ENCODE measurements around the gene SLC16A5.

The SLC16A5 gene

GRCh38 chr17:75108193-75108592 lies 20.4 kb downstream of the SLC16A5 start:
- WGBS (ENCODE audit: extremely low coverage, insufficient coverage, low lambda C conversion rate): no CpG with 5 or more reads among the region's 2 CpGs

GRCh38 chr17:75109046-75109406 lies 21.3 kb downstream of the SLC16A5 start:
- Histone ChIP-seq H2BK120ac (ENCODE audit: low read depth, low read length) (no peak overlapping the region), H3K4ac (ENCODE audit: low read depth, low read length) (no peak overlapping the region), H2BK15ac (replicated peaks; ENCODE audit: low read depth) (no peak overlapping the region), H3K27me3 (ENCODE audit: insufficient read depth, low read length, poor library complexity) (no peaks in the 10 kb centered on the region), H3K79me2 (ENCODE audit: control insufficient read depth, insufficient read depth, low read length) (no peaks in the 10 kb centered on the region), H3K9ac (ENCODE audit: low read length) (peak overlapping the region; percentile 82), H3K23ac (ENCODE audit: low read length) (no peak overlapping the region), H3K36me3 (ENCODE audit: control insufficient read depth, insufficient read depth, low read length) (peaks cover 4% of the 10 kb centered on the region), H3K4me3 (ENCODE audit: low read length) (peak overlapping the region; percentile 46), H3K56ac (ENCODE audit: low read length) (peak overlapping the region; percentile 89), H3K27ac (ENCODE audit: low read depth, low read length) (peak overlapping the region; percentile 60), H4K5ac (ENCODE audit: low read length) (no peak overlapping the region), H3K4me1 (ENCODE audit: control insufficient read depth, low read depth, low read length) (peaks cover 4% of the 10 kb centered on the region), H3K18ac (ENCODE audit: low read length) (peak overlapping the region; percentile 4), H4K8ac (ENCODE audit: low read depth, low read length) (no peak overlapping the region), H2BK5ac (ENCODE audit: low read length) (no peak overlapping the region), H2AK5ac (ENCODE audit: low read length) (no peak overlapping the region), H3K79me1 (ENCODE audit: low read length) (peaks cover 3% of the 10 kb centered on the region), H3K4me2 (ENCODE audit: low read length) (peak overlapping the region; percentile 97)
- no CpG with 5 or more reads among the region's 22 CpGs for whole genome bisulfite sequencing (ENCODE audit: extremely low coverage, insufficient coverage, low lambda C conversion rate)
- DNase-seq: no peak

More at GRCh38 chr17:75108193-75108592, 20.4 kb downstream of the SLC16A5 start:
- H2BK5ac ChIP-seq (ENCODE audit: low read length): no peak overlapping the region
- H3K27me3 ChIP-seq (ENCODE audit: insufficient read depth, low read length, poor library complexity): no peaks in the 10 kb centered on the region
- H3K18ac ChIP-seq (ENCODE audit: low read length): no peak overlapping the region
- H3K27ac ChIP-seq (ENCODE audit: low read depth, low read length): no peak overlapping the region
- peak overlapping the region; percentile 9 for H3K56ac ChIP-seq (ENCODE audit: low read length)
- H4K5ac ChIP-seq (ENCODE audit: low read length): no peak overlapping the region
- no peaks in the 10 kb centered on the region for H3K79me2 ChIP-seq (ENCODE audit: control insufficient read depth, insufficient read depth, low read length)
- no peak overlapping the region for H3K9ac ChIP-seq (ENCODE audit: low read length)
- H3K4me3 ChIP-seq (ENCODE audit: low read length): no peak overlapping the region
- H3K4ac ChIP-seq (ENCODE audit: low read depth, low read length): no peak overlapping the region
- no peak overlapping the region for H4K8ac ChIP-seq (ENCODE audit: low read depth, low read length)
- no peak overlapping the region for H2BK120ac ChIP-seq (ENCODE audit: low read depth, low read length)
- peaks cover 4% of the 10 kb centered on the region for H3K4me1 ChIP-seq (ENCODE audit: control insufficient read depth, low read depth, low read length)
- DNase-seq: no peak
- H3K4me2 ChIP-seq (ENCODE audit: low read length): no peak overlapping the region
- peak overlapping the region; percentile 9 for H2AK5ac ChIP-seq (ENCODE audit: low read length)
- no peak overlapping the region for H2BK15ac ChIP-seq (replicated peaks; ENCODE audit: low read depth)
- H3K36me3 ChIP-seq (ENCODE audit: control insufficient read depth, insufficient read depth, low read length): peaks cover 4% of the 10 kb centered on the region
- H3K79me1 ChIP-seq (ENCODE audit: low read length): peaks cover 3% of the 10 kb centered on the region
- H3K23ac ChIP-seq (ENCODE audit: low read length): no peak overlapping the region

GRCh38 chr17:75109407-75110233 lies 21.9 kb downstream of the SLC16A5 start, which contains the start of gene ARMC7:
ARMC7 (plus strand) TSS chr17:75109969; CDS start chr17:75110289, 320 bp downstream.
- no peak within 1 kb of the TSS for H4K5ac ChIP-seq (ENCODE audit: low read length)
- H3K79me1 ChIP-seq (ENCODE audit: low read length): peaks cover 6% of the 10 kb centered on the region
- WGBS (ENCODE audit: extremely low coverage, insufficient coverage, low lambda C conversion rate): no CpG with 5 or more reads among the region's 68 CpGs
- peak; percentile 89 for DNase-seq
- peak within 1 kb of the TSS; percentile 65 for H2AK5ac ChIP-seq (ENCODE audit: low read length)
- peak within 1 kb of the TSS; percentile 4 for H3K4ac ChIP-seq (ENCODE audit: low read depth, low read length)
- no peaks in the 10 kb centered on the region for H3K27me3 ChIP-seq (ENCODE audit: insufficient read depth, low read length, poor library complexity)
- H3K79me2 ChIP-seq (ENCODE audit: control insufficient read depth, insufficient read depth, low read length): no peaks in the 10 kb centered on the region
- H3K23ac ChIP-seq (ENCODE audit: low read length): peak within 1 kb of the TSS; percentile 94
- no peak within 1 kb of the TSS for H4K8ac ChIP-seq (ENCODE audit: low read depth, low read length)
- peak within 1 kb of the TSS; percentile 33 for H2BK120ac ChIP-seq (ENCODE audit: low read depth, low read length)
- H3K18ac ChIP-seq (ENCODE audit: low read length): peak within 1 kb of the TSS; percentile 93
- H3K56ac ChIP-seq (ENCODE audit: low read length): peak within 1 kb of the TSS; percentile 96
- peak within 1 kb of the TSS; percentile 98 for H3K4me2 ChIP-seq (ENCODE audit: low read length)
- peak within 1 kb of the TSS; percentile 35 for H2BK5ac ChIP-seq (ENCODE audit: low read length)
- peaks cover 4% of the 10 kb centered on the region for H3K4me1 ChIP-seq (ENCODE audit: control insufficient read depth, low read depth, low read length)
- H3K27ac ChIP-seq (ENCODE audit: low read depth, low read length): peak within 1 kb of the TSS; percentile 71
- H2BK15ac ChIP-seq (replicated peaks; ENCODE audit: low read depth): no peak within 1 kb of the TSS
- H3K36me3 ChIP-seq (ENCODE audit: control insufficient read depth, insufficient read depth, low read length): peaks cover 4% of the 10 kb centered on the region
- peak within 1 kb of the TSS; percentile 90 for H3K9ac ChIP-seq (ENCODE audit: low read length)
- H3K4me3 ChIP-seq (ENCODE audit: low read length): peak within 1 kb of the TSS; percentile 93

- peak overlapping the region; percentile 93 for H3K4me3 ChIP-seq (ENCODE audit: low read length)
- H2BK120ac ChIP-seq (ENCODE audit: low read depth, low read length): peak overlapping the region; percentile 33
- H3K4me2 ChIP-seq (ENCODE audit: low read length): peak overlapping the region; percentile 98
- peaks cover 9% of the 10 kb centered on the region for H3K79me1 ChIP-seq (ENCODE audit: low read length)
- H2BK15ac ChIP-seq (replicated peaks; ENCODE audit: low read depth): no peak overlapping the region
- H3K36me3 ChIP-seq (ENCODE audit: control insufficient read depth, insufficient read depth, low read length): peaks cover 2% of the 10 kb centered on the region
- H3K18ac ChIP-seq (ENCODE audit: low read length): peak overlapping the region; percentile 93
- H3K79me2 ChIP-seq (ENCODE audit: control insufficient read depth, insufficient read depth, low read length): no peaks in the 10 kb centered on the region
- DNase-seq: peak; percentile 50
- H2BK5ac ChIP-seq (ENCODE audit: low read length): no peak overlapping the region
- H4K5ac ChIP-seq (ENCODE audit: low read length): no peak overlapping the region
- peak overlapping the region; percentile 71 for H3K27ac ChIP-seq (ENCODE audit: low read depth, low read length)
- H3K9ac ChIP-seq (ENCODE audit: low read length): peak overlapping the region; percentile 90
- no peaks in the 10 kb centered on the region for H3K27me3 ChIP-seq (ENCODE audit: insufficient read depth, low read length, poor library complexity)
- peak overlapping the region; percentile 94 for H3K23ac ChIP-seq (ENCODE audit: low read length)
- no CpG with 5 or more reads among the region's 40 CpGs for WGBS (ENCODE audit: extremely low coverage, insufficient coverage, low lambda C conversion rate)
- peak overlapping the region; percentile 96 for H3K56ac ChIP-seq (ENCODE audit: low read length)
- H4K8ac ChIP-seq (ENCODE audit: low read depth, low read length): no peak overlapping the region
- peak overlapping the region; percentile 65 for H2AK5ac ChIP-seq (ENCODE audit: low read length)
- peaks cover 2% of the 10 kb centered on the region for H3K4me1 ChIP-seq (ENCODE audit: control insufficient read depth, low read depth, low read length)
- no peak overlapping the region for H3K4ac ChIP-seq (ENCODE audit: low read depth, low read length)
Observed at GRCh38 chr17:75110234-75110937, 22.6 kb downstream of the SLC16A5 start.

GRCh38 chr17:75111777-75112335 lies 24.1 kb downstream of the SLC16A5 start:
- no peak overlapping the region for H2BK15ac ChIP-seq (replicated peaks; ENCODE audit: low read depth)
- H3K4ac ChIP-seq (ENCODE audit: low read depth, low read length): no peak overlapping the region
- DNase-seq: no peak

More at GRCh38 chr17:75111777-75112335, 24.1 kb downstream of the SLC16A5 start:
- Histone ChIP-seq H3K23ac (ENCODE audit: low read length) (no peak overlapping the region), H3K79me2 (ENCODE audit: control insufficient read depth, insufficient read depth, low read length) (no peaks in the 10 kb centered on the region), H3K56ac (ENCODE audit: low read length) (no peak overlapping the region), H3K79me1 (ENCODE audit: low read length) (peaks cover 9% of the 10 kb centered on the region), H3K9ac (ENCODE audit: low read length) (peak overlapping the region; percentile 3), H3K36me3 (ENCODE audit: control insufficient read depth, insufficient read depth, low read length) (no peaks in the 10 kb centered on the region), H3K4me3 (ENCODE audit: low read length) (no peak overlapping the region), H3K27me3 (ENCODE audit: insufficient read depth, low read length, poor library complexity) (no peaks in the 10 kb centered on the region), H3K18ac (ENCODE audit: low read length) (no peak overlapping the region), H2BK5ac (ENCODE audit: low read length) (no peak overlapping the region), H3K4me1 (ENCODE audit: control insufficient read depth, low read depth, low read length) (no peaks in the 10 kb centered on the region), H2AK5ac (ENCODE audit: low read length) (no peak overlapping the region), H3K4me2 (ENCODE audit: low read length) (no peak overlapping the region), H4K8ac (ENCODE audit: low read depth, low read length) (no peak overlapping the region), H2BK120ac (ENCODE audit: low read depth, low read length) (no peak overlapping the region), H3K27ac (ENCODE audit: low read depth, low read length) (no peak overlapping the region), H4K5ac (ENCODE audit: low read length) (no peak overlapping the region)
- WGBS (ENCODE audit: extremely low coverage, insufficient coverage, low lambda C conversion rate): no CpG with 5 or more reads among the region's 7 CpGs

All from mesendoderm (in vitro differentiated cells).